ENCODE data around the gene LDHA.

LDHA gene

DNA sequence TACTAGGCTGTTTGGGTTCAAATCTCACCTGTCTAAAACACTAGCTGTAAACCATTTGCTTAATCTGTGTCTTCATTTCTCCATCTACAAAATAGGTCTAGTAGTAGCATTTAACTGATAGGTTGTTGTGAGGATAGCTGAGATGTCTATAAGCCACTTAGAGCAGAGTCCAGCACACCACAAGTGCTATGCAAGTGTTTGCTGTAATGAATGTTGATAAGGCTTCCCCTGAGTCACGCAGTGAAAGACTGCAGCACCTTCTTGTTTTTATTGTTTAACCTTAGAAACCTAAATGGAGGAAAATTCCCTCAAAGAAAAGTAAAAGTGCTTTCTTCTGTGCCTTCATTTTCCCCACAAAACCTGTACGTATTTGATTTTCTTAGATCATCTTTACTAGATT, 23.1 kb upstream of the LDHA start:
- H3K4me3 ChIP-seq (ENCODE audit: low read length), result no peak overlapping the region
- H3K9me3 ChIP-seq (ENCODE audit: control insufficient read depth, low read length), result no peaks in the 10 kb centered on the region
- no peaks in the 10 kb centered on the region for H3K27me3 ChIP-seq (replicated peaks; ENCODE audit: control insufficient read depth, insufficient read depth, low read length)
- no peak for DNase-seq (ENCODE audit: low read depth)
- H3K9ac ChIP-seq (ENCODE audit: low read length), result no peak overlapping the region
- H3K36me3 ChIP-seq (ENCODE audit: control insufficient read depth, insufficient read depth, low read length, severe bottlenecking), result peaks cover 10% of the 10 kb centered on the region
- H3K4me1 ChIP-seq (ENCODE audit: control insufficient read depth, insufficient read depth, low read length), result peaks cover 27% of the 10 kb centered on the region

DNA sequence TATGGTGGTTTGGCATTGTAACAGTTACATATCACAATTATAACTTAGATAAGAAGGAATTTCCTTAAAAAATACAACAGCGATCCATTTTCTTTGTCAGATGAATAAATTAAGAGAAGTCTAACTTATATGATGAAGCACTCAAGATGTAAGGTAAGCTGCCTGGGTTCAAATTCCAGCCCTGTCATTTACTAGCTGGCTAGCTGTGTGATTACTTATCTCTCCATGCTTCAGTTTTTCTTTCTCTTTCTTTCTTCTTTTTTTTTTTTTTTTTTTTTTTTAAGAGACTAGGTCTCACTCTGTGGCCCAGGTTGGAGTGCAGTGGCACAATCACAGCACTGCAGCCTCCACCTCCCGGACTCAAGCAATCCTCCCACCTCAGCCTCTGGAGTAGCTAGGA, 22.2 kb upstream of the LDHA start:
- H3K4me1 ChIP-seq (ENCODE audit: control insufficient read depth, insufficient read depth, low read length), result peaks cover 21% of the 10 kb centered on the region
- no peak overlapping the region for H3K9ac ChIP-seq (ENCODE audit: low read length)
- H3K27me3 ChIP-seq (replicated peaks; ENCODE audit: control insufficient read depth, insufficient read depth, low read length), result no peaks in the 10 kb centered on the region
- DNase-seq (ENCODE audit: low read depth), result no peak
- H3K9me3 ChIP-seq (ENCODE audit: control insufficient read depth, low read length), result no peaks in the 10 kb centered on the region
- H3K4me3 ChIP-seq (ENCODE audit: low read length), result no peak overlapping the region
- H3K36me3 ChIP-seq (ENCODE audit: control insufficient read depth, insufficient read depth, low read length, severe bottlenecking), result peaks cover under 1% of the 10 kb centered on the region

DNA sequence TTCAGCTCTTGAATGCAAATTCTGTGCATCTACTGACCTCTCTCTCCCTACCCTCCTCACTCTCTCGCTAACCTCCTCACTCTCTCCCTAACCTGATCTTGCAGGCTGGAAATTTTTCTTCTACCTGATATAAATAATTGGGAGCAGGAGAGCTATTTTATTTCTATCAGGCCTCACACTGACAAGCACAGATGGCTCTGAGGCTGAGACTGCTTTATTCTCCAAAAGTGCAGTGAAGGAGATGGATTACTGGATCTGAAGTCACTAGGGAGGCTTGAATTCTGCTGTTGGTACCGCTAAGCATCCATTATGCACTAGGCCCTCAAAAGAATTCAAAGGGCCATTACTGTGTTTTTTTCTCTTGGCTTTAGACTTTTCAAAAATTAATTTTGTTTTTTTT, 19.4 kb upstream of the LDHA start:
- no peak overlapping the region for H3K4me3 ChIP-seq (ENCODE audit: low read length)
- H3K9ac ChIP-seq (ENCODE audit: low read length), result no peak overlapping the region
- H3K27me3 ChIP-seq (replicated peaks; ENCODE audit: control insufficient read depth, insufficient read depth, low read length), result no peaks in the 10 kb centered on the region
- no peaks in the 10 kb centered on the region for H3K4me1 ChIP-seq (ENCODE audit: control insufficient read depth, insufficient read depth, low read length)
- H3K9me3 ChIP-seq (ENCODE audit: control insufficient read depth, low read length), result no peaks in the 10 kb centered on the region
- no peak for DNase-seq (ENCODE audit: low read depth)
- H3K36me3 ChIP-seq (ENCODE audit: control insufficient read depth, insufficient read depth, low read length, severe bottlenecking), result no peaks in the 10 kb centered on the region

DNA sequence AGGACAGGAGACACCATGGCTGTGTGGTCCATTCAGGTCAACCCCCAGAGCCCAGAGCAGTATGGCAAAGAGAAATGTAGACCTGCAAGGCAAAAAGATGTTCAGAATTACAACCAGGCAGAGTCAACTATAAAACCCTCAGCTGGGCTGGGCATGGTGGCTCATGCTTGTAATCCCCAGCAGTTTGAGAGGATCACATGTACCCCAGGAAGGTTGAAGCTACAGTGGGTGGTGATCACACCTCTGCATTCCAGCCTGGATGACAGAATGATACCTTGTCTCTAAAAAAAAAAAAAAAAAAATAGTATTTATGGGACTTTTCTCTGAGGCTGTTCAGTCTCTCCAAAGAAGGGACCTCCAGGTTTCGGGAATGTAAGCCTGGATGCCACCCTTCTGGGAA, 18.4 kb upstream of the LDHA start:
- DNase-seq (ENCODE audit: low read depth), result no peak
- H3K4me1 ChIP-seq (ENCODE audit: control insufficient read depth, insufficient read depth, low read length), result no peaks in the 10 kb centered on the region
- no peak overlapping the region for H3K9ac ChIP-seq (ENCODE audit: low read length)
- H3K9me3 ChIP-seq (ENCODE audit: control insufficient read depth, low read length), result no peaks in the 10 kb centered on the region
- no peaks in the 10 kb centered on the region for H3K27me3 ChIP-seq (replicated peaks; ENCODE audit: control insufficient read depth, insufficient read depth, low read length)
- H3K36me3 ChIP-seq (ENCODE audit: control insufficient read depth, insufficient read depth, low read length, severe bottlenecking), result no peaks in the 10 kb centered on the region
- H3K4me3 ChIP-seq (ENCODE audit: low read length), result no peak overlapping the region

DNA sequence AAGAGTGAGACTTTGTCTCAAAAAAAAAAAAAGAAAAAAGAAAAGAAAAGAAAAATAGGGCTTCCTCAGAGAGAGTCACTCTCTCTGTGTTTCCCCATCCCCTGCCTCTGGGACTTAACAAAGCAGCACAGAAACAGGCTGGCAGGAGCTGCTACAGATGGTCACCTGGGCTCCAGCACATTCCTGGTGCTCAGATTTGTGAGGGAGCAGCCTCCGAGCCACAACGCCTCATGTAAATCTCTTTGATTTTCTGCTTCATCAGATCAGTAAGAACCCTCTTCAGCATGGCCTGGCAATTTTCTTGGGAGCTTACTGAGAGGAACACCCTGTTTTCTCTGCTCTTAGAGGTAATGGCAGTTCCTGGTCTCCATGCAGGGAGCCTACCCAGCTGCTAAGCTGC, 15.2 kb upstream of the LDHA start:
- no peak overlapping the region for H3K9ac ChIP-seq (ENCODE audit: low read length)
- H3K4me1 ChIP-seq (ENCODE audit: control insufficient read depth, insufficient read depth, low read length), result peaks cover 18% of the 10 kb centered on the region
- H3K36me3 ChIP-seq (ENCODE audit: control insufficient read depth, insufficient read depth, low read length, severe bottlenecking), result no peaks in the 10 kb centered on the region
- H3K27me3 ChIP-seq (replicated peaks; ENCODE audit: control insufficient read depth, insufficient read depth, low read length), result no peaks in the 10 kb centered on the region
- no peak overlapping the region for H3K4me3 ChIP-seq (ENCODE audit: low read length)
- no peak for DNase-seq (ENCODE audit: low read depth)
- no peaks in the 10 kb centered on the region for H3K9me3 ChIP-seq (ENCODE audit: control insufficient read depth, low read length)

DNA sequence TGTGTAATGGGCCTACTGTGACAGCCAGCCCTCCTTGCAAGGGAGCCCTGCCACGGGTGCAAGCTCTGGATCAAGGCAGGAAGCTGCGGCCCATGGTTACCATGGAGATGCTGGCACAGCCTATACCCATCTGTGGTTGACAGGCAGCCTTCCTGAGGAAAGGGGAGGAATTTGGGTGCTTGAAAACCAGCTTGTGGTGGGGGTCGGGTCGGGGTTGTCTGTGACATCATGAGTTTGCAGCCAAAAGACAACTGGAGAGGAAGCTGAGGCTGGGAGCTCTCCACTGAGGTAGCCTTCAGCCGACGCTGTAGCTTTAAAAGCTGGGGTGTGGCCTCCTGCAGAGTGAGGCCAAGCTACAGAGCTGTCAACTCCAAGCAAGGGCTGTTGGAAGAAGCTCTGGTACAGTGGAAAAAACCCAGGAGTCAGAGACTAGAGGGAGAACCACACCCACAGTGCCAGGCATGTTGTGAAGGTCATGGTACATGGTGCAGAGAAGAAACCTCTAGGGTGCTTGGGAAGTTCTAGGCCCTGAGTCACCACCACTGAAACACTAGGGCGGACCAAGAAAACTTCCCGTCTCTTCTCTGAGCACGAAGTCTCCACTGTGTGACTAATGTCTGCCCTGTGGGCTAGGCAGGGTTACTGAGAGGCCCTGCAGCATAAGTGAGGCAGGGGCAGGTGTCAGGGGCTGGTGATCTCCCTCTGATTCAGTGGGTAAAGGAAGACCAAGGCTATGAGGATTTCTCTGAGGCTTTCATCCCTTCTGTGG, 10.8 kb upstream of the LDHA start:
- no peaks in the 10 kb centered on the region for H3K27me3 ChIP-seq (replicated peaks; ENCODE audit: control insufficient read depth, insufficient read depth, low read length)
- peak overlapping the region; percentile 72 for H3K4me3 ChIP-seq (ENCODE audit: low read length)
- DNase-seq (ENCODE audit: low read depth), result peak; percentile 98
- H3K9me3 ChIP-seq (ENCODE audit: control insufficient read depth, low read length), result no peaks in the 10 kb centered on the region
- H3K36me3 ChIP-seq (ENCODE audit: control insufficient read depth, insufficient read depth, low read length, severe bottlenecking), result no peaks in the 10 kb centered on the region
- H3K9ac ChIP-seq (ENCODE audit: low read length), result peak overlapping the region; percentile 87
- peaks cover 27% of the 10 kb centered on the region for H3K4me1 ChIP-seq (ENCODE audit: control insufficient read depth, insufficient read depth, low read length)

DNA sequence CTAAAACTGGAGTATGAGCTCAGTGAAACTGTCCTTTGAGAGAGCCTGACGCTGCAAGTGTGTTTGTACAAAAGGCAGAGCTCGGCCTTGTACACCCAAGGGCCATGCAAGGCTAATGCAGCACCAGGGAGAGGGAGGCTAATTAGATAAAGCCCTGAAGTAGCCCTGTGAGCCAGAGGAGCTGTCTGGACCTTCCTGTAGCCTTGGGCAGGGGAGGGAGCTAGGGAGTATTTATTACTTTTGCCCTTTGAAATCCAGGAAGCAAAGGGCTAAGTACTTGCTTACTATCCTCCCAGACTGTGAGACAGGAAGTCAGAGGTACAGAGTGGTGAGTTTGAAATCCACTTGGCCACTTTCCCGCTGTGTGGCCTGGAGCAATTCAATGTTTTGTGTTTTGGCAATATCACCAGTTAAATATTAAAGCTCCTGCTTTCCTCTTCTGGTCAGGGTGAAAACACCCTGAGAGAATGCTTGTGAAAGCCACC, 10.2 kb upstream of the LDHA start:
- H3K4me1 ChIP-seq (ENCODE audit: control insufficient read depth, insufficient read depth, low read length), result peaks cover 27% of the 10 kb centered on the region
- peak overlapping the region; percentile 51 for H3K4me3 ChIP-seq (ENCODE audit: low read length)
- no peaks in the 10 kb centered on the region for H3K9me3 ChIP-seq (ENCODE audit: control insufficient read depth, low read length)
- peak; percentile 87 for DNase-seq (ENCODE audit: low read depth)
- H3K9ac ChIP-seq (ENCODE audit: low read length), result peak overlapping the region; percentile 87
- no peaks in the 10 kb centered on the region for H3K36me3 ChIP-seq (ENCODE audit: control insufficient read depth, insufficient read depth, low read length, severe bottlenecking)
- H3K27me3 ChIP-seq (replicated peaks; ENCODE audit: control insufficient read depth, insufficient read depth, low read length), result no peaks in the 10 kb centered on the region

DNA sequence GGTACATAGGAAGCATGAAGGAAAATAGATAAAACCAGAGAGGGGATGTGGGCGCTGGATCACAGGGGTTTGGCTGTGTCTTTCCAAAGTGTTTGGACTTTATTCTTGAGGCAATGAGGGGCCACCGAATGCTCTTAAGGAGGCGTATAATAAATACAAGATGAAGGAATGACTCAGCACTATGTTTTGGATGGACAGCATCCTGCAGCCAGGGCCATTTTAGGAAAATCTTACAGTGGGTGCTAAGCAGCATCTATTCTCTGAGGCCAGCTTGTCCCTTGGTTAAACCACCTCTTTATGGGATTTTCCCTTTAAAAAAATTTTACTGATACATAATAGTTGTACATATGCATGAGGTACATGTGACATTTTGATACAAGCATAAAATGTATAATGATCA, 4.3 kb upstream of the LDHA start:
- H3K9ac ChIP-seq (ENCODE audit: low read length), result no peak overlapping the region
- H3K9me3 ChIP-seq (ENCODE audit: control insufficient read depth, low read length), result no peaks in the 10 kb centered on the region
- no peak overlapping the region for H3K4me3 ChIP-seq (ENCODE audit: low read length)
- H3K27me3 ChIP-seq (replicated peaks; ENCODE audit: control insufficient read depth, insufficient read depth, low read length), result no peaks in the 10 kb centered on the region
- H3K4me1 ChIP-seq (ENCODE audit: control insufficient read depth, insufficient read depth, low read length), result peaks cover 31% of the 10 kb centered on the region
- no peaks in the 10 kb centered on the region for H3K36me3 ChIP-seq (ENCODE audit: control insufficient read depth, insufficient read depth, low read length, severe bottlenecking)
- DNase-seq (ENCODE audit: low read depth), result no peak

DNA sequence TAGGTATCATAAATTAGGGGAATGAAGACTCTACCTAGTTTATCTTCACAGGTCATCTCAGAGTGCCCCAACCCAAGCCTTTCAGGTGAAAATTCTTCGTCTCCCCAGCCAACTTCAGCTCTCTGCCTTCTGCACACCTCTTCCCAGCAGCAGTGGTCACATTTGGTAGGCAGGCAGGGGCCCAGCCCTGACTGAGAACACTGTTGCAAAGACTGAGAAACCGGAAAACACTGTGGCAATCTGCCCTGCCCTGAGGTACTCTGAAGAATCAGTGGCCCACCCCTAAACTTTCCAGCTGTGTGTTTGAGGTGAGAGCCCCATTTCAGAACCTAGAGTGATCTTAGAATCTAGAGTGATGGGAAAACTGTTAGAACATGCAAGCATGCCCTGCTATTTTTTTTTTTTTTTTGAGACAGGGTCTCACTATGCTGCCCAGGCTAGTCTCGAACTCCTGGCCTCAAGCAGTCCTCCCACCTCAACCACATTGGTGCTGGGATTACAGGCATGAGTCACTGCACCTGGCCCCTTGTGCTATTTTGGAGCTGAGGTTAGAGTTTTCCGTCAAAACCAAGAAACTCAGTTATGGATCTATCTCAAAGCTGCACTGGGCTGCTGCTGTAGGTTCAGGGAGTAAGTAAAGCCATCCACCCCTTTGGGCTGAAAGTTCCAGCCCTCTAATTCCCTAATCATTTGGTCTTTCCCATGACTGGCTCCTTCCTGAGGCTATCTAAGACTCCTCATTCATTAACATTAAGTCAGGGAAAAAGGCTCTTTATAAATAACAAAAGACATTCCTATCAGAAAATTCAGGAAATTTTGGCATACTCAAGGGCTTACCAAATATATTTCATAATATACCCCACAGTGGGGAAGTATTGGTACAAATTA, 1.7 kb upstream of the LDHA start:
- Histone ChIP-seq H3K9ac (ENCODE audit: low read length) (peak overlapping the region; percentile 58), H3K27me3 (replicated peaks; ENCODE audit: control insufficient read depth, insufficient read depth, low read length) (no peaks in the 10 kb centered on the region), H3K4me1 (ENCODE audit: control insufficient read depth, insufficient read depth, low read length) (peaks cover 39% of the 10 kb centered on the region), H3K9me3 (ENCODE audit: control insufficient read depth, low read length) (no peaks in the 10 kb centered on the region), H3K4me3 (ENCODE audit: low read length) (peak overlapping the region; percentile 40), H3K36me3 (ENCODE audit: control insufficient read depth, insufficient read depth, low read length, severe bottlenecking) (peaks cover 15% of the 10 kb centered on the region)
- no peak for DNase-seq (ENCODE audit: low read depth)

DNA sequence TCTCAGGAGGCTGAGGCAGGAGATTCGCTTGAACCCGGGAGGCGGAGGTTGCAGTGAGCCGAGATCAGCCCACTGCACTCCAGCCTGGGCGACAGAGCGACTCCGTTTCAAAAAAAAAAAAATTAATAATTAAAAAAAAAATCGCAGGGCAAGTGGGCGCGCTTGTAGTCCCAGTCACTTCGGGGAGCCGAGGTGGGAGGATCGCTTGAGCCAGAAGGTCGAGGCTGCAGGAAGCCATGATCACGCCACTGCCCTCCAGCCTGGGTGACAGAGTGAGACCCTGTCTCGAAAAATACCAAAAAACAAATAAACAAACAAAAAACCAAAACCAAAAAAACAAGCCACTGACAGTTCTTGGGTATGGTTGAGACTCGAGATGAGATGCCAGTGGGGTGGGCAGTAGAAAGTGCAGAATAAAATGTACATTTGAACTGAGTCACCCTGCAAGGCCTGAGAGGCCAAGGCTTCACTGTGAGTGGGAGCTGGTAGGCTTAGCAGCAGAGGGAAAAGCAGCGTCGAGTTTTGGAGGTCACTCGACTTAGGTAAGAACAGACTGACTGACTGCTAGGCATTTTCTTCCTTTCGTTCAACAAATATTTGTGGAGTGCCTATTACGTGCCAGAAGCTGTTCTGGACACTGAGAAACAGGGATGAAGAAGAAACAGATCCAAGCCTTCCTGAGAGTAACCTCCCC, 635 bp upstream of the LDHA start:
- DNase-seq (ENCODE audit: low read depth), result no peak
- peaks cover 43% of the 10 kb centered on the region for H3K4me1 ChIP-seq (ENCODE audit: control insufficient read depth, insufficient read depth, low read length)
- no peaks in the 10 kb centered on the region for H3K27me3 ChIP-seq (replicated peaks; ENCODE audit: control insufficient read depth, insufficient read depth, low read length)
- H3K9me3 ChIP-seq (ENCODE audit: control insufficient read depth, low read length), result no peaks in the 10 kb centered on the region
- peaks cover 26% of the 10 kb centered on the region for H3K36me3 ChIP-seq (ENCODE audit: control insufficient read depth, insufficient read depth, low read length, severe bottlenecking)
- peak overlapping the region; percentile 95 for H3K9ac ChIP-seq (ENCODE audit: low read length)
- H3K4me3 ChIP-seq (ENCODE audit: low read length), result peak overlapping the region; percentile 96

Measured in adipocyte (in vitro differentiated cells).